HepG2 (cell line): Measurements from ENCODE around the gene HNRNPC. TPM values are rescaled to one million over a fixed set of nuclear protein-coding genes. Genes with fewer than 3 reads are reported as not detected.

Experiments used
- ARID2 ChIP-seq: sonication (generic); formaldehyde crosslinking; IDR thresholded peaks from 2 replicates; pipeline ENCODE4 v1.8.1; 2022; ENCODE audit warnings: mild to moderate bottlenecking, missing genetic modification reagents, borderline replicate concordance
- DZIP1 ChIP-seq: sonication (generic); formaldehyde crosslinking; IDR thresholded peaks from 2 replicates; pipeline ENCODE4 v1.5.0; 2020; ENCODE audit warnings: mild to moderate bottlenecking, missing genetic modification reagents
- HOXD1 ChIP-seq: sonication (generic); formaldehyde crosslinking; IDR thresholded peaks from 2 replicates; pipeline ENCODE4 v1.5.0; 2020; ENCODE audit warnings: missing genetic modification reagents
- KLF6 ChIP-seq: IDR thresholded peaks from 2 replicates; pipeline ENCODE4 v1.8.0; 2016; ENCODE audit warnings: missing biosample characterization, missing genetic modification reagents
- NFKB2 ChIP-seq: sonication (generic); formaldehyde crosslinking; IDR thresholded peaks from 2 replicates; pipeline ENCODE4 v1.4.0; 2020; ENCODE audit warnings: missing genetic modification reagents, borderline replicate concordance
- SOX13 ChIP-seq, 3 experiments: fragments of 450-650 bp in 1 of 3; sonication (generic) in 1 of 3; formaldehyde crosslinking in 1 of 3; IDR thresholded peaks in 2 of 3; conservative IDR thresholded peaks in 1 of 3; 2 replicates each; pipeline versions ENCODE4 v1.5.0 to v1.6.1; 2016 to 2020; ENCODE audit warnings: antibody characterized with exemption in 1 of 3, mild to moderate bottlenecking in 1 of 3, missing compliant biosample characterization in 1 of 3, missing genetic modification reagents in 1 of 3, moderate library complexity in 1 of 3
- TFDP2 ChIP-seq: sonication (generic); formaldehyde crosslinking; IDR thresholded peaks from 2 replicates; pipeline ENCODE4 v1.4.0; 2020; ENCODE audit warnings: missing genetic modification reagents
- THAP11 ChIP-seq: IDR thresholded peaks from 2 replicates; pipeline ENCODE4 v1.6.1; 2016; ENCODE audit warnings: missing biosample characterization, missing genetic modification reagents
- ZBTB1 ChIP-seq: sonication (generic); formaldehyde crosslinking; IDR thresholded peaks from 2 replicates; pipeline ENCODE4 v1.4.0; 2020; ENCODE audit warnings: missing genetic modification reagents, borderline replicate concordance
- ZFP36 ChIP-seq: fragments of 150-350 bp; IDR thresholded peaks from 2 replicates; pipeline ENCODE4 v1.6.1; 2018; ENCODE audit warnings: borderline replicate concordance, low read length, low read depth; ENCODE audit not compliant: partially characterized antibody
- ZNF337 ChIP-seq: sonication (generic); formaldehyde crosslinking; IDR thresholded peaks from 2 replicates; pipeline ENCODE4 v1.5.1; 2020; ENCODE audit warnings: missing genetic modification reagents, low read depth, mild to moderate bottlenecking, borderline replicate concordance
- ZNF451 ChIP-seq: sonication (generic); formaldehyde crosslinking; IDR thresholded peaks from 2 replicates; pipeline ENCODE4 v1.5.0; 2020; ENCODE audit warnings: mild to moderate bottlenecking, missing genetic modification reagents
- polyA plus RNA-seq, 8 experiments: library from polyadenylated mRNA; depleted of rRNA in 3 of 8; stranded (reverse) in 7 of 8; unstranded in 1 of 8; fragments of >200 nt; fragmentation: Illumina TruSeq in 4 of 8; extraction: Trizol in 4 of 8; gene quantifications; 2 replicates each; pipeline versions ENCODE4 v1.2.1 to v1.2.3, GENCODE V29; 2011 to 2016; ENCODE audit warnings: low read depth in 4 of 8, missing spikeins in 1 of 8, mixed read lengths in 1 of 8; ENCODE audit not compliant: insufficient read depth in 1 of 8
- total RNA-seq, 5 experiments: library from RNA; depleted of rRNA; stranded (reverse); fragments of >200 nt; fragmentation: Illumina TruSeq; extraction: Trizol; gene quantifications; 2 replicates each; pipeline ENCODE4 v1.2.3, GENCODE V29; 2016; ENCODE audit warnings: low read depth in 1 of 5
- TF ChIP-seq, protein P1 (sequence below): sonication (generic); formaldehyde crosslinking; IDR thresholded peaks from 2 replicates; pipeline ENCODE4 v1.5.0; 2020; ENCODE audit warnings: mild to moderate bottlenecking, missing genetic modification reagents
- TF ChIP-seq, protein P2 (sequence below): sonication (generic); formaldehyde crosslinking; IDR thresholded peaks from 2 replicates; pipeline ENCODE4 v1.5.1; 2020; ENCODE audit warnings: missing genetic modification reagents, mild to moderate bottlenecking, borderline replicate concordance
- TF ChIP-seq, protein P3 (sequence below): sonication (generic); formaldehyde crosslinking; IDR thresholded peaks from 2 replicates; pipeline ENCODE4 v1.8.0; 2022; ENCODE audit warnings: low read depth, missing genetic modification reagents
- TF ChIP-seq, protein P4 (sequence below): conservative IDR thresholded peaks from 2 replicates; pipeline ENCODE4 v1.6.1; 2018; ENCODE audit warnings: missing genetic modification reagents

HNRNPC gene
- total and polyA plus RNA-seq, 2 of the 13 experiments (the other 11 are each of a cell fraction or from before 2014, with no cell fraction given) = 628 to 1,099 TPM

- TF ChIP-seq HOXD1 (CRISPR knock-in tag) (no peak), TFDP2 (CRISPR knock-in tag) (no peak), ZFP36 (no peak), ZNF451 (CRISPR knock-in tag) (no peak), ZNF337 (CRISPR knock-in tag) (peak; percentile 77; the same call in 1 of the 2 replicates), THAP11 (CRISPR knock-in tag) (no peak), SOX13 (IDR thresholded peaks at IDR 0.05) (no peak), SOX13 (CRISPR knock-in tag; conservative IDR thresholded peaks at IDR 0.05 in 1 of 2, IDR thresholded peaks at IDR 0.05 in 1 of 2) (0 out of 4 replicates have a peak, but pooled peaks of 1 of the 2 experiments have one; percentile 22), KLF6 (CRISPR knock-in tag) (no peak; the same call in 1 of the 2 replicates), ZBTB1 (CRISPR knock-in tag) (no peak), ARID2 (CRISPR knock-in tag) (no peak), DZIP1 (CRISPR knock-in tag) (no peak), NFKB2 (CRISPR knock-in tag) (no peak)
- TF ChIP-seq, protein P1, sequence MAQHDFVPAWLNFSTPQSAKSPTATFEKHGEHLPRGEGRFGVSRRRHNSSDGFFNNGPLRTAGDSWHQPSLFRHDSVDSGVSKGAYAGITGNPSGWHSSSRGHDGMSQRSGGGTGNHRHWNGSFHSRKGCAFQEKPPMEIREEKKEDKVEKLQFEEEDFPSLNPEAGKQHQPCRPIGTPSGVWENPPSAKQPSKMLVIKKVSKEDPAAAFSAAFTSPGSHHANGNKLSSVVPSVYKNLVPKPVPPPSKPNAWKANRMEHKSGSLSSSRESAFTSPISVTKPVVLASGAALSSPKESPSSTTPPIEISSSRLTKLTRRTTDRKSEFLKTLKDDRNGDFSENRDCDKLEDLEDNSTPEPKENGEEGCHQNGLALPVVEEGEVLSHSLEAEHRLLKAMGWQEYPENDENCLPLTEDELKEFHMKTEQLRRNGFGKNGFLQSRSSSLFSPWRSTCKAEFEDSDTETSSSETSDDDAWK (CRISPR knock-in tag) = no peak
- TF ChIP-seq, protein P2, sequence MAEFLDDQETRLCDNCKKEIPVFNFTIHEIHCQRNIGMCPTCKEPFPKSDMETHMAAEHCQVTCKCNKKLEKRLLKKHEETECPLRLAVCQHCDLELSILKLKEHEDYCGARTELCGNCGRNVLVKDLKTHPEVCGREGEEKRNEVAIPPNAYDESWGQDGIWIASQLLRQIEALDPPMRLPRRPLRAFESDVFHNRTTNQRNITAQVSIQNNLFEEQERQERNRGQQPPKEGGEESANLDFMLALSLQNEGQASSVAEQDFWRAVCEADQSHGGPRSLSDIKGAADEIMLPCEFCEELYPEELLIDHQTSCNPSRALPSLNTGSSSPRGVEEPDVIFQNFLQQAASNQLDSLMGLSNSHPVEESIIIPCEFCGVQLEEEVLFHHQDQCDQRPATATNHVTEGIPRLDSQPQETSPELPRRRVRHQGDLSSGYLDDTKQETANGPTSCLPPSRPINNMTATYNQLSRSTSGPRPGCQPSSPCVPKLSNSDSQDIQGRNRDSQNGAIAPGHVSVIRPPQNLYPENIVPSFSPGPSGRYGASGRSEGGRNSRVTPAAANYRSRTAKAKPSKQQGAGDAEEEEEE (CRISPR knock-in tag) = no peak
- TF ChIP-seq, protein P3, sequence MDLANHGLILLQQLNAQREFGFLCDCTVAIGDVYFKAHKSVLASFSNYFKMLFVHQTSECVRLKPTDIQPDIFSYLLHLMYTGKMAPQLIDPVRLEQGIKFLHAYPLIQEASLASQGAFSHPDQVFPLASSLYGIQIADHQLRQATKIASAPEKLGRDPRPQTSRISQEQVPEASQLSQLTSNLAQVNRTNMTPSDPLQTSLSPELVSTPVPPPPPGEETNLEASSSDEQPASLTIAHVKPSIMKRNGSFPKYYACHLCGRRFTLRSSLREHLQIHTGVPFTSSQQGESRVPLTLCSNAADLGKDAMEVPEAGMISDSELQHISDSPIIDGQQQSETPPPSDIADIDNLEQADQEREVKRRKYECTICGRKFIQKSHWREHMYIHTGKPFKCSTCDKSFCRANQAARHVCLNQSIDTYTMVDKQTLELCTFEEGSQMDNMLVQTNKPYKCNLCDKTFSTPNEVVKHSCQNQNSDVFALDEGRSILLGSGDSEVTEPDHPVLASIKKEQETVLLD = no peak
- TF ChIP-seq, protein P4, sequence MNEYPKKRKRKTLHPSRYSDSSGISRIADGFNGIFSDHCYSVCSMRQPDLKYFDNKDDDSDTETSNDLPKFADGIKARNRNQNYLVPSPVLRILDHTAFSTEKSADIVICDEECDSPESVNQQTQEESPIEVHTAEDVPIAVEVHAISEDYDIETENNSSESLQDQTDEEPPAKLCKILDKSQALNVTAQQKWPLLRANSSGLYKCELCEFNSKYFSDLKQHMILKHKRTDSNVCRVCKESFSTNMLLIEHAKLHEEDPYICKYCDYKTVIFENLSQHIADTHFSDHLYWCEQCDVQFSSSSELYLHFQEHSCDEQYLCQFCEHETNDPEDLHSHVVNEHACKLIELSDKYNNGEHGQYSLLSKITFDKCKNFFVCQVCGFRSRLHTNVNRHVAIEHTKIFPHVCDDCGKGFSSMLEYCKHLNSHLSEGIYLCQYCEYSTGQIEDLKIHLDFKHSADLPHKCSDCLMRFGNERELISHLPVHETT (CRISPR knock-in tag) = no peak
These were observed 508 bp downstream of the HNRNPC start (continued) for GRCh38 chr14:21268617-21269251.
